ENCODE measurements around the gene C3orf20. TPM values are rescaled to one million over a fixed set of nuclear protein-coding genes. Genes with fewer than 3 reads are reported as not detected.

Gene C3orf20
- total RNA-seq, 1 experiment from 2014 or later, result not detected

GRCh38 chr3:14719006-14719405 lies 44.1 kb downstream of the C3orf20 start:
- TF ChIP-seq, protein P1, sequence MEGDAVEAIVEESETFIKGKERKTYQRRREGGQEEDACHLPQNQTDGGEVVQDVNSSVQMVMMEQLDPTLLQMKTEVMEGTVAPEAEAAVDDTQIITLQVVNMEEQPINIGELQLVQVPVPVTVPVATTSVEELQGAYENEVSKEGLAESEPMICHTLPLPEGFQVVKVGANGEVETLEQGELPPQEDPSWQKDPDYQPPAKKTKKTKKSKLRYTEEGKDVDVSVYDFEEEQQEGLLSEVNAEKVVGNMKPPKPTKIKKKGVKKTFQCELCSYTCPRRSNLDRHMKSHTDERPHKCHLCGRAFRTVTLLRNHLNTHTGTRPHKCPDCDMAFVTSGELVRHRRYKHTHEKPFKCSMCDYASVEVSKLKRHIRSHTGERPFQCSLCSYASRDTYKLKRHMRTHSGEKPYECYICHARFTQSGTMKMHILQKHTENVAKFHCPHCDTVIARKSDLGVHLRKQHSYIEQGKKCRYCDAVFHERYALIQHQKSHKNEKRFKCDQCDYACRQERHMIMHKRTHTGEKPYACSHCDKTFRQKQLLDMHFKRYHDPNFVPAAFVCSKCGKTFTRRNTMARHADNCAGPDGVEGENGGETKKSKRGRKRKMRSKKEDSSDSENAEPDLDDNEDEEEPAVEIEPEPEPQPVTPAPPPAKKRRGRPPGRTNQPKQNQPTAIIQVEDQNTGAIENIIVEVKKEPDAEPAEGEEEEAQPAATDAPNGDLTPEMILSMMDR (IDR thresholded peaks at IDR 0.05), result no peak
- TF ChIP-seq TCF7L2 (IDR thresholded peaks at IDR 0.05; ENCODE audit: low read depth, low read length) (no peak), REST (IDR thresholded peaks at IDR 0.05; ENCODE audit: insufficient read depth in 1 of 2, low read depth in 2 of 2, low read length in 1 of 2) (no peak), SIN3A (IDR thresholded peaks at IDR 0.05; ENCODE audit: borderline replicate concordance, insufficient read depth, low read depth, low read length) (no peak), POLR2AphosphoS5 (IDR thresholded peaks at IDR 0.05; ENCODE audit: low read depth, low read length) (no peak)
- intact Hi-C loops (cut with micrococcal nuclease; ENCODE audit: unreplicated experiment), result no loop called here
- DNase-seq (ENCODE audit: low read depth, low spot score), result no peak
- Histone ChIP-seq H3K4me1 (ENCODE audit: control insufficient read depth, insufficient read depth, low read length) (no peaks in the 10 kb centered on the region), H3K27me3 (ENCODE audit: control insufficient read depth, insufficient read depth, low read length) (no peaks in the 10 kb centered on the region), H3K4me3 (ENCODE audit: low read depth in 2 of 2, low read length in 2 of 2) (no peak overlapping the region), H3K9me3 (ENCODE audit: control insufficient read depth, insufficient read depth, low read depth, low read length) (no peaks in the 10 kb centered on the region), H3K27ac (ENCODE audit: low read length) (no peak overlapping the region), H3K36me3 (ENCODE audit: control insufficient read depth, insufficient read depth, low read length) (no peaks in the 10 kb centered on the region)
- ChIA-PET POLR2A (no interaction called here), CTCF (interaction anchor here (0.5 to 0.6 kb wide), 2 partner anchors 30 to 210 kb away, joined by 4 to 6 read pairs; no protein-coding TSS in a partner anchor)
- ATAC-seq, result no peak
- in situ Hi-C loops (cut with HindIII; ENCODE audit: low pct_unique_long_range_greater_than_20kb, low sequenced_read_pairs), result no loop called here
- no TSS peak for BruUV-seq (replicated peaks)

- ATAC-seq (no peak), DNase-seq (ENCODE audit: low read depth, low spot score) (no peak)
- intact Hi-C loops (cut with micrococcal nuclease; ENCODE audit: unreplicated experiment), result no loop called here
- Histone ChIP-seq H3K9me3 (ENCODE audit: control insufficient read depth, insufficient read depth, low read depth, low read length) (no peaks in the 10 kb centered on the region), H3K4me3 (ENCODE audit: low read depth in 2 of 2, low read length in 2 of 2) (no peak overlapping the region), H3K36me3 (ENCODE audit: control insufficient read depth, insufficient read depth, low read length) (no peaks in the 10 kb centered on the region), H3K4me1 (ENCODE audit: control insufficient read depth, insufficient read depth, low read length) (no peaks in the 10 kb centered on the region), H3K27ac (ENCODE audit: low read length) (no peak overlapping the region), H3K27me3 (ENCODE audit: control insufficient read depth, insufficient read depth, low read length) (no peaks in the 10 kb centered on the region)
- TF ChIP-seq TCF7L2 (IDR thresholded peaks at IDR 0.05; ENCODE audit: low read depth, low read length), result no peak
- TF ChIP-seq, protein P1 (IDR thresholded peaks at IDR 0.05), result no peak
- TF ChIP-seq REST (IDR thresholded peaks at IDR 0.05; ENCODE audit: insufficient read depth in 1 of 2, low read depth in 2 of 2, low read length in 1 of 2), result no peak
- TF ChIP-seq POLR2AphosphoS5 (IDR thresholded peaks at IDR 0.05; ENCODE audit: low read depth, low read length), result no peak
- TF ChIP-seq SIN3A (IDR thresholded peaks at IDR 0.05; ENCODE audit: borderline replicate concordance, insufficient read depth, low read depth, low read length), result no peak
- BruUV-seq (replicated peaks), result no TSS peak
- ChIA-PET CTCF (no interaction called here), POLR2A (no interaction called here)
- in situ Hi-C loops (cut with HindIII; ENCODE audit: low pct_unique_long_range_greater_than_20kb, low sequenced_read_pairs), result no loop called here
Observed at GRCh38 chr3:14721126-14721864, 46.4 kb downstream of the C3orf20 start.
